GM12878 (cell line): ENCODE results near the gene AFG1L. TPM values are rescaled to one million over a fixed set of nuclear protein-coding genes. Genes with fewer than 3 reads are reported as not detected.

Experiments
- ATAC-seq: fragments of 200-7000 bp; cut with Tn5 transposase; 3 replicates; pipeline ENCODE4 v1.9.1; 2020; ENCODE audit warnings: mild to moderate bottlenecking, moderate library complexity
- BruUV-seq: library from RNA; stranded (reverse); fragments of 400-500 nt; replicated peaks from 2 replicates; lab custom pipeline; 2021; lab: Mats Ljungman, UMichigan
- CTCF ChIA-PET: fragments of 300-600 bp; sonication (Branson Sonifier 250); formaldehyde crosslinking; extraction: SDS; loops from one replicate; lab custom pipeline; 2021; ENCODE audit warnings: inconsistent platforms; lab: Yijun Ruan, JAX
- POLR2A ChIA-PET: fragments of 350-600 bp; formaldehyde crosslinking; extraction: SDS; loops from one replicate; lab custom pipeline; 2021; ENCODE audit warnings: inconsistent platforms; lab: Charles Lee
- RAD21 ChIA-PET: fragments of 300-600 bp; sonication (Branson Sonifier 250); formaldehyde crosslinking; loops from one replicate; lab custom pipeline; 2023; ENCODE audit warnings: antibody characterized with exemption; ENCODE audit not compliant: unreplicated experiment; lab: Charles Lee
- SMC1A ChIA-PET: fragments of 300-600 bp; sonication (Branson Sonifier 250); formaldehyde crosslinking; loops from one replicate; lab custom pipeline; 2023; ENCODE audit not compliant: unreplicated experiment, uncharacterized antibody; lab: Charles Lee
- DNase-seq: peaks from one replicate; pipeline ENCODE4 v3.0.0-alpha.2; 2011; ENCODE audit warnings: low read depth, low spot score
- FAIRE-seq: peaks from 3 replicates; lab custom pipeline; 2011; peaks lifted over from hg19 to GRCh38; lab: Jason Lieb, UNC
- H2AFZ ChIP-seq: 2 replicates; pipeline ENCODE4 v1.6.0; 2011; ENCODE audit warnings: low read depth, low read length, control low read depth; ENCODE audit not compliant: control insufficient read depth
- H3K27ac ChIP-seq: 2 replicates; pipeline ENCODE4 v1.5.1; 2011; ENCODE audit warnings: control low read depth; ENCODE audit not compliant: control insufficient read depth, insufficient read depth
- H3K27me3 ChIP-seq, 2 experiments: replicated peaks in 1 of 2; 2 replicates each; pipeline versions ENCODE4 v1.6.0 to v1.6.1; 2011; ENCODE audit warnings: low read length in 1 of 2; ENCODE audit not compliant: control insufficient read depth in 2 of 2, insufficient read depth in 2 of 2
- H3K36me3 ChIP-seq, 2 experiments: 2 replicates each; pipeline ENCODE4 v1.5.1; 2011; ENCODE audit warnings: low read length in 1 of 2; ENCODE audit not compliant: control insufficient read depth in 2 of 2, insufficient read depth in 2 of 2
- H3K4me1 ChIP-seq: 2 replicates; pipeline ENCODE4 v1.6.1; 2011; ENCODE audit warnings: mild to moderate bottlenecking, low read length, moderate library complexity, mixed read lengths; ENCODE audit not compliant: control insufficient read depth, insufficient read depth
- H3K4me2 ChIP-seq: 2 replicates; pipeline ENCODE4 v1.6.0; 2011; ENCODE audit warnings: control low read depth; ENCODE audit not compliant: control insufficient read depth, insufficient read depth
- H3K4me3 ChIP-seq: fragments of 200-600 bp; sonication (generic); 2 replicates; pipeline ENCODE4 v1.5.1; 2016
- H3K79me2 ChIP-seq: 2 replicates; pipeline ENCODE4 v1.6.0; 2011; ENCODE audit warnings: low read length; ENCODE audit not compliant: control insufficient read depth, insufficient read depth
- H3K9ac ChIP-seq: 2 replicates; pipeline ENCODE4 v1.8.0; 2011; ENCODE audit warnings: low read length, control low read depth, mixed read lengths; ENCODE audit not compliant: control insufficient read depth, insufficient read depth
- H3K9me3 ChIP-seq: replicated peaks from 3 replicates; pipeline ENCODE4 v1.5.1; 2011; ENCODE audit warnings: mild to moderate bottlenecking, low read length; ENCODE audit not compliant: control insufficient read depth, insufficient read depth
- H4K20me1 ChIP-seq: 2 replicates; pipeline ENCODE4 v1.6.0; 2011; ENCODE audit not compliant: control insufficient read depth, insufficient read depth
- ATF3 ChIP-seq: IDR thresholded peaks from 2 replicates; pipeline ENCODE4 v1.6.1; 2011; ENCODE audit warnings: low read depth, mild to moderate bottlenecking, low read length, moderate library complexity, borderline replicate concordance; ENCODE audit errors: extremely low read depth
- CREB1 ChIP-seq: IDR thresholded peaks from 2 replicates; pipeline ENCODE4 v1.6.1; 2012; ENCODE audit warnings: low read depth, mild to moderate bottlenecking, inconsistent platforms
- DPF2 ChIP-seq: fragments of 450-650 bp; IDR thresholded peaks from 2 replicates; pipeline ENCODE4 v1.6.1; 2017; ENCODE audit warnings: mild to moderate bottlenecking
- FOS ChIP-seq: IDR thresholded peaks from 3 replicates; pipeline ENCODE4 v1.6.1; 2011; ENCODE audit warnings: borderline replicate concordance; ENCODE audit not compliant: insufficient read length; ENCODE audit errors: extremely low read depth
- KLF5 ChIP-seq: fragments of 450-650 bp; IDR thresholded peaks from 2 replicates; pipeline ENCODE4 v1.6.1; 2014; ENCODE audit warnings: mild to moderate bottlenecking; ENCODE audit not compliant: partially characterized antibody
- MEF2A ChIP-seq: IDR thresholded peaks from 2 replicates; pipeline ENCODE4 v1.6.1; 2011; ENCODE audit warnings: low read depth, mild to moderate bottlenecking, low read length, moderate library complexity; ENCODE audit not compliant: insufficient read depth
- MLLT1 ChIP-seq: fragments of 450-650 bp; IDR thresholded peaks from 2 replicates; pipeline ENCODE4 v1.6.1; 2016; ENCODE audit warnings: mild to moderate bottlenecking
- PML ChIP-seq: IDR thresholded peaks from 2 replicates; pipeline ENCODE4 v1.6.1; 2012; ENCODE audit warnings: low read length, inconsistent platforms
- RAD21 ChIP-seq: IDR thresholded peaks from 2 replicates; pipeline ENCODE4 v1.6.1; 2011; ENCODE audit warnings: mild to moderate bottlenecking, low read depth, low read length, moderate library complexity; ENCODE audit not compliant: insufficient read depth
- RELA ChIP-seq: fragments of 450-650 bp; IDR thresholded peaks from 2 replicates; pipeline ENCODE4 v1.8.0; 2014; ENCODE audit warnings: borderline replicate concordance; ENCODE audit not compliant: partially characterized antibody
- SMARCA5 ChIP-seq: fragments of 450-650 bp; IDR thresholded peaks from 2 replicates; pipeline ENCODE4 v1.6.1; 2017; ENCODE audit warnings: mild to moderate bottlenecking
- SP1 ChIP-seq: IDR thresholded peaks from one replicate; pipeline ENCODE4 v1.6.1; 2011; ENCODE audit warnings: low read depth, low read length
- SREBF2 ChIP-seq: IDR thresholded peaks from 2 replicates; pipeline ENCODE4 v1.6.1; 2012; ENCODE audit warnings: mild to moderate bottlenecking, low read length
- TARDBP ChIP-seq: IDR thresholded peaks from 2 replicates; pipeline ENCODE4 v1.6.1; 2016; ENCODE audit warnings: borderline replicate concordance
- YBX1 ChIP-seq: fragments of 450-650 bp; IDR thresholded peaks from 2 replicates; pipeline ENCODE4 v1.6.1; 2016; ENCODE audit warnings: antibody characterized with exemption
- ZNF24 ChIP-seq: fragments of 450-650 bp; IDR thresholded peaks from 2 replicates; pipeline ENCODE4 v1.6.1; 2017; ENCODE audit warnings: antibody characterized with exemption, mild to moderate bottlenecking
- in situ Hi-C: fragments of 300-500 bp; cut with MboI; formaldehyde crosslinking; loops from 9 replicates; pipeline ENCODE4 v1.14.3; 2018; ENCODE audit warnings: mixed read lengths
- intact Hi-C: fragments of 100-400 bp; cut with micrococcal nuclease; formaldehyde crosslinking; loops from one replicate; pipeline ENCODE4 v1.14.2; 2022; ENCODE audit not compliant: unreplicated experiment
- polyA plus RNA-seq, 11 experiments: library from polyadenylated mRNA; depleted of rRNA in 4 of 11; unstranded in 6 of 11; stranded (reverse) in 5 of 11; fragments of >200 nt; fragmentation: Nextera tagmentation in 4 of 11; fragmentation: Illumina TruSeq in 1 of 11; extraction: Ambion mirVana in 4 of 11; extraction: Trizol in 1 of 11; gene quantifications; 1 replicate in 1 of 11; 2 replicates in 10 of 11; pipeline versions ENCODE4 v1.2.1 to v1.2.3, GENCODE V29; 2011 to 2016; ENCODE audit warnings: inconsistent platforms in 2 of 11, missing spikeins in 2 of 11, low read depth in 1 of 11
- total RNA-seq, 4 experiments: library from RNA; depleted of rRNA in 3 of 4; stranded (reverse); fragments of >200 nt in 3 of 4; fragmentation: Illumina TruSeq in 1 of 4; extraction: Trizol in 1 of 4; gene quantifications; 2 replicates each; pipeline versions ENCODE4 v1.2.1 to v1.2.3, GENCODE V29; 2013 to 2021
- TF ChIP-seq, protein P1 (sequence below): fragments of 450-650 bp; IDR thresholded peaks from 2 replicates; pipeline ENCODE4 v1.6.1; 2017; ENCODE audit warnings: borderline replicate concordance

Gene AFG1L
- total and polyA plus RNA-seq, 10 of the 15 experiments (the other 5 are each of a cell fraction or from before 2014, with no cell fraction given) = 2.3 to 9.0 (median 4.3) TPM

DNA sequence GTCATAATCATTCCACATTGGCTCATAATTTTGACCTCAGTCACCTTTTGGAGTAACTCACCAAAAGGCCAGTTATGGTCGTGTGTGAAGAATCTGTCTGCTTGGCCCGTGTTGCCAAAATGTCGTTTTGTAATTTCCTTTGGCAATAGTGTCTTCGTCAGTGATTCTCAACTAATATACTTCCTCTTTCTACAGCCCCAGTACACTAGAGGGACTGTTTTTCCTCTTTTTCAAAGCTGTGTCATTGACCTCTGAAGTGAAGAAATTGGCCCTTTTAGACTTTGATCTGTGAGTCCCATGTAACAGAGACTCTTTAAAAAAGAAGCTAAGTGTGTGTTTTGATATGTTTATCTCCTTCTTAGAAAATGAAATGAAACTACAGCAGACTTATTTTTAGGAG is 271.0 kb downstream of the AFG1L start (continued):
- TF ChIP-seq RAD21 (peak; percentile 50), MEF2A (0 out of 2 replicates have a peak, but pooled peaks have one; percentile 32), ZNF24 (no peak; the same call in 1 of the 2 replicates), CREB1 (0 out of 2 replicates have a peak, but pooled peaks have one; percentile 22)

DNA sequence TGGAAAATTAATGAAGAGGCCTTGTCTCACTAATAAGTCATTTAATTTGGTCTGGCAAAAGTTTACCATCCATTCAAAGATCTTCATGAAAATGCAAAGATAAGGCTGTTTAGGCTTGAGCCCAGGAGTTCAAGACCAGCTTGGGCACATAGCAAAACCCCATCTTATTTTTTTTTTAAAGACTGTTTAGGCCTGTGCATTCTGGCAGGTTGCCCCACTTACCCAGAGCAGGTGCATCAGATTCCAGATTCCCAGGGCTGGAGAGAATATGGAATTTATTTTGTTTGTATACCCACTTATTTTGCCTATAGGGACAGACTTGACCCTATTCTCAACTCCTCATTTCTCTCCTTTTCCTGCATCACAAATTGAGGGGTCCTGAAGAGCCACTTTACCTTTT is 271.6 kb downstream of the AFG1L start:
- ChIA-PET SMC1A (interaction anchor here (0.7 to 3.3 kb wide), 15 partner anchors 10 to 492 kb away, joined by 3 to 26 read pairs (median 4); no protein-coding TSS in a partner anchor), POLR2A (interaction anchor here (0.8 to 1.6 kb wide), 2 partner anchors 27 to 31 kb away, joined by 3 to 5 read pairs; no protein-coding TSS in a partner anchor), CTCF (interaction anchor here (0.6 to 1.9 kb wide), 10 partner anchors 10 to 507 kb away, joined by 3 to 11 read pairs (median 4); no protein-coding TSS in a partner anchor), RAD21 (interaction anchor here (1.0 to 3.1 kb wide), 5 partner anchors 10 to 74 kb away, joined by 3 to 25 read pairs (median 3); no protein-coding TSS in a partner anchor)
- no peak overlapping the region for H2AFZ ChIP-seq
- peaks cover 44% of the 10 kb centered on the region for H3K79me2 ChIP-seq
- peaks cover 28% of the 10 kb centered on the region for H3K4me1 ChIP-seq
- H3K9ac ChIP-seq = no peak overlapping the region
- peaks cover 4% of the 10 kb centered on the region for H4K20me1 ChIP-seq
- intact Hi-C loops (no loop called here), in situ Hi-C loops (no loop called here)
- TF ChIP-seq, protein P1, sequence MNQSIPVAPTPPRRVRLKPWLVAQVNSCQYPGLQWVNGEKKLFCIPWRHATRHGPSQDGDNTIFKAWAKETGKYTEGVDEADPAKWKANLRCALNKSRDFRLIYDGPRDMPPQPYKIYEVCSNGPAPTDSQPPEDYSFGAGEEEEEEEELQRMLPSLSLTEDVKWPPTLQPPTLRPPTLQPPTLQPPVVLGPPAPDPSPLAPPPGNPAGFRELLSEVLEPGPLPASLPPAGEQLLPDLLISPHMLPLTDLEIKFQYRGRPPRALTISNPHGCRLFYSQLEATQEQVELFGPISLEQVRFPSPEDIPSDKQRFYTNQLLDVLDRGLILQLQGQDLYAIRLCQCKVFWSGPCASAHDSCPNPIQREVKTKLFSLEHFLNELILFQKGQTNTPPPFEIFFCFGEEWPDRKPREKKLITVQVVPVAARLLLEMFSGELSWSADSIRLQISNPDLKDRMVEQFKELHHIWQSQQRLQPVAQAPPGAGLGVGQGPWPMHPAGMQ = no peak
- TF ChIP-seq SREBF2 = no peak
- no peak for TF ChIP-seq PML
- TF ChIP-seq SP1 = no peak
- TF ChIP-seq SMARCA5 = no peak
- TF ChIP-seq DPF2 = no peak
- TF ChIP-seq YBX1 = no peak
- no peak for TF ChIP-seq MLLT1
- no peak for TF ChIP-seq KLF5
- TF ChIP-seq ATF3 = no peak
- TF ChIP-seq FOS = no peak
- TF ChIP-seq RELA = no peak
- no peak for TF ChIP-seq TARDBP
- H3K27ac ChIP-seq = peak overlapping the region; percentile 77; the same call in 1 of the 2 replicates
- no peaks in the 10 kb centered on the region; the same call in 2 of the 3 replicates for H3K9me3 ChIP-seq
- no peak for FAIRE-seq
- no peaks in the 10 kb centered on the region; a peak in 1 of 4 replicates for H3K27me3 ChIP-seq
- H3K4me3 ChIP-seq = peak overlapping the region; percentile 4; the same call in 1 of the 2 replicates
- DNase-seq = no peak
- no TSS peak for BruUV-seq
- no peak for ATAC-seq
- peaks cover 0 to 8% of the 10 kb centered on the region in 2 experiments; a peak in 2 of 4 replicates for H3K36me3 ChIP-seq
- peak overlapping the region; percentile 34; the same call in 1 of the 2 replicates for H3K4me2 ChIP-seq
